Calu3 (cell line): ENCODE data around the gene SDHAF2. TPM values are rescaled to one million over a fixed set of nuclear protein-coding genes. Genes with fewer than 3 reads are reported as not detected.

ENCODE experiments used
- BruUV-seq: library from RNA; stranded (reverse); fragments of 400-500 nt; replicated peaks from 2 replicates; lab custom pipeline; 2021; lab: Mats Ljungman, UMichigan
- CTCF ChIA-PET: fragments of 300-600 bp; sonication (Branson Sonifier 250); formaldehyde crosslinking; loops from one replicate; lab custom pipeline; 2022; ENCODE audit warnings: antibody characterized with exemption; lab: Charles Lee
- DNase-seq: peaks from one replicate; pipeline ENCODE4 v3.0.0; 2022
- H3K27ac Mint-ChIP-seq: one replicate; pipeline ENCODE4 v1.8.0; 2022; ENCODE audit warnings: mixed read lengths; ENCODE audit not compliant: unreplicated experiment
- H3K27me3 Mint-ChIP-seq: one replicate; pipeline ENCODE4 v1.8.0; 2022; ENCODE audit warnings: mixed read lengths; ENCODE audit not compliant: unreplicated experiment
- H3K36me3 Mint-ChIP-seq: one replicate; pipeline ENCODE4 v1.8.0; 2022; ENCODE audit warnings: mild to moderate bottlenecking, moderate library complexity, mixed read lengths; ENCODE audit not compliant: insufficient read depth, unreplicated experiment
- H3K4me1 Mint-ChIP-seq: one replicate; pipeline ENCODE4 v1.8.0; 2022; ENCODE audit warnings: mild to moderate bottlenecking, low read depth, mixed read lengths; ENCODE audit not compliant: unreplicated experiment
- H3K4me3 Mint-ChIP-seq: one replicate; pipeline ENCODE4 v1.8.0; 2022; ENCODE audit warnings: mild to moderate bottlenecking, low read depth, moderate library complexity, mixed read lengths; ENCODE audit not compliant: unreplicated experiment
- H3K9me3 Mint-ChIP-seq: one replicate; pipeline ENCODE4 v1.8.0; 2022; ENCODE audit warnings: low read depth, mixed read lengths; ENCODE audit not compliant: unreplicated experiment
- intact Hi-C: fragments of 100-400 bp; cut with micrococcal nuclease; formaldehyde crosslinking; loops from one replicate; pipeline ENCODE4 v1.10.0; 2022; ENCODE audit not compliant: unreplicated experiment
- total RNA-seq: library from RNA; stranded (reverse); gene quantifications from 2 replicates; pipeline ENCODE4 v1.2.3, GENCODE V29; 2022
- TF ChIP-seq, protein P1 (sequence below): fragments of 200-600 bp; IDR thresholded peaks from one replicate; pipeline ENCODE4 v1.8.0; 2022; ENCODE audit warnings: antibody characterized with exemption; ENCODE audit not compliant: unreplicated experiment

SDHAF2 gene
- total RNA-seq, 1 experiment from 2014 or later, result 42.1 TPM

DNA sequence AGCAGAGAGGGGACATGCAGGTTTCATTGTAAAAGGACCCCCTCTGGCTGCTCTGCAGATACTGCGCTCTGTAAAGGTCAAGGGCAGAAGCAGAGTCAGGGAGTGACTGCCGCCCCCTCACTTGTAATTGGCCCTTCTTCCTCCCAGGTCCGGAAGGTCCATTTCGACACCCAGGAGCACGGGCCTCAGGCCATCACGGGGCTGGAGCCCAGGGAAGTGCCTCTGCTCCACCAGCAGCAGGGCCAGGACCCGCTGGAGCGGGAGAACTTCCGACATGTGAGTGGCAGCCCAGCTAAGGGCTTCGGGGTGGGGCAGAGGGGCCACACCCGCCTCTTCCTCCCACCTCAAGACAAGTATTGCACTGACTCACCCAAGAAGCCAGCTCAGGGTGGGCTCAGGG lies 54.6 kb downstream of the SDHAF2 start:
- no peak overlapping the region for H3K4me3 Mint-ChIP-seq
- H3K36me3 Mint-ChIP-seq, result no peaks in the 10 kb centered on the region
- H3K9me3 Mint-ChIP-seq, result no peaks in the 10 kb centered on the region
- peaks cover 25% of the 10 kb centered on the region for H3K4me1 Mint-ChIP-seq
- DNase-seq, result no peak
- TF ChIP-seq, protein P1, sequence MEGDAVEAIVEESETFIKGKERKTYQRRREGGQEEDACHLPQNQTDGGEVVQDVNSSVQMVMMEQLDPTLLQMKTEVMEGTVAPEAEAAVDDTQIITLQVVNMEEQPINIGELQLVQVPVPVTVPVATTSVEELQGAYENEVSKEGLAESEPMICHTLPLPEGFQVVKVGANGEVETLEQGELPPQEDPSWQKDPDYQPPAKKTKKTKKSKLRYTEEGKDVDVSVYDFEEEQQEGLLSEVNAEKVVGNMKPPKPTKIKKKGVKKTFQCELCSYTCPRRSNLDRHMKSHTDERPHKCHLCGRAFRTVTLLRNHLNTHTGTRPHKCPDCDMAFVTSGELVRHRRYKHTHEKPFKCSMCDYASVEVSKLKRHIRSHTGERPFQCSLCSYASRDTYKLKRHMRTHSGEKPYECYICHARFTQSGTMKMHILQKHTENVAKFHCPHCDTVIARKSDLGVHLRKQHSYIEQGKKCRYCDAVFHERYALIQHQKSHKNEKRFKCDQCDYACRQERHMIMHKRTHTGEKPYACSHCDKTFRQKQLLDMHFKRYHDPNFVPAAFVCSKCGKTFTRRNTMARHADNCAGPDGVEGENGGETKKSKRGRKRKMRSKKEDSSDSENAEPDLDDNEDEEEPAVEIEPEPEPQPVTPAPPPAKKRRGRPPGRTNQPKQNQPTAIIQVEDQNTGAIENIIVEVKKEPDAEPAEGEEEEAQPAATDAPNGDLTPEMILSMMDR, result no peak
- H3K27me3 Mint-ChIP-seq, result peaks cover 56% of the 10 kb centered on the region
- CTCF ChIA-PET, result interaction anchor here (1.2 kb wide), 1 partner anchor 154 kb away, joined by 3 read pairs; no protein-coding TSS in a partner anchor
- no TSS peak for BruUV-seq
- no peak overlapping the region for H3K27ac Mint-ChIP-seq
- intact Hi-C loops, result no loop called here

DNA sequence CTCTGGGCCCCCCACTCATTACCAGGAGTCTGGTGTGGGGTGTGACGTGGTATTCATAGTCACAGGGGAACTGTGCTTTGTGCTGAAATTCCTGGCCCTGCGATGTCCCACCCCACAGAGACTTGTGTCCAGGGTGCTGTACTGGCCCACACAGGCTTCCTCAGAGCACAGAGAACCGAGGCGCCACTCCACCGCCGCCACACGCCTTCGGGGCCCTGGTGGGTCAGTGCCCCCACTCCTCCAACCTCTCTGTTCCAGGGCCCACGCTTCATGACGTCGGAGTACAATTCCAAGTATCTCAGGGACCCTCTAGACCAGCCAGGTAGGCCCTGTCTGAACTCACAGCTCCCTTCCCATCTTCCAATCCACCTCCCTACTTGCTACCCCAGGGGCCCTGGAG lies 55.2 kb downstream of the SDHAF2 start:
- intact Hi-C loops, result no loop called here

DNA sequence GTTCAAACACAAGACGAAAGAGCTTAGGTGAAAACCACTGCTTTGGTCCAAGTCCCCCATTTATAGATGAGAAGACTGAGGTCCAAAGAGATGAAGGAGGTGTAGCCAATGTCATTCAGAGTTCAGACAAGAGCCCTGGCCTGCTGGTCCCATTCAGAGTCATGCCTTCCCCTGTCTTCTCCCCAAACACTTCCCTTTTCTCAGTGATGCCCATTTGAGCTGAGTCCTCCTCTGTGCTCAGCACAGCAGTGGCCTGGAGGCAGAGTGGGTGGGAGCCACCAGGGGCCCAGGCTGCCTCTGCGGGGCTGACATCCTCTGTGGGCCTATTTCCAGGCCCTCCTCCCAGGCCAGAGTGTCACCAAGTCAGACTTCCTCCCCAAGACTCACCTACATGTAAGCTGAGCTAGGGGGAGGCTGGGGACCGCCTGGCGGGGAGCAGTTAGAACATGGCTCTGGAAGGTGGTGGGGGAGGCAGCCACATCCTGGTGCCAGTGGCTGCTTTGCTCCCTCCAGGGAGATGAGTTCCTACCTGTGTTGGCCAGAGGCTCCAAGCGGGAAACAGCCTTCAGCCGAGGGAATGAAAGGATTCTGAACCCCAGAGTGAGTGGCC lies 56.2 kb downstream of the SDHAF2 start:
- BruUV-seq, result no TSS peak
- CTCF ChIA-PET, result no interaction called here
- TF ChIP-seq, protein P1, result no peak
- Mint-ChIP-seq H3K36me3 (no peaks in the 10 kb centered on the region), H3K4me3 (no peak overlapping the region), H3K27ac (no peak overlapping the region), H3K4me1 (peaks cover 24% of the 10 kb centered on the region), H3K27me3 (peaks cover 71% of the 10 kb centered on the region), H3K9me3 (no peaks in the 10 kb centered on the region)
- no peak for DNase-seq
- intact Hi-C loops, result no loop called here

More for the DNA sequence above, 55.2 kb downstream of the SDHAF2 start:
- H3K4me3 Mint-ChIP-seq, result no peak overlapping the region
- H3K9me3 Mint-ChIP-seq, result no peaks in the 10 kb centered on the region
- TF ChIP-seq, protein P1, result no peak
- no TSS peak for BruUV-seq
- peaks cover 30% of the 10 kb centered on the region for H3K4me1 Mint-ChIP-seq
- H3K27ac Mint-ChIP-seq, result no peak overlapping the region
- peaks cover 61% of the 10 kb centered on the region for H3K27me3 Mint-ChIP-seq
- CTCF ChIA-PET, result no interaction called here
- H3K36me3 Mint-ChIP-seq, result no peaks in the 10 kb centered on the region
- DNase-seq, result no peak

DNA sequence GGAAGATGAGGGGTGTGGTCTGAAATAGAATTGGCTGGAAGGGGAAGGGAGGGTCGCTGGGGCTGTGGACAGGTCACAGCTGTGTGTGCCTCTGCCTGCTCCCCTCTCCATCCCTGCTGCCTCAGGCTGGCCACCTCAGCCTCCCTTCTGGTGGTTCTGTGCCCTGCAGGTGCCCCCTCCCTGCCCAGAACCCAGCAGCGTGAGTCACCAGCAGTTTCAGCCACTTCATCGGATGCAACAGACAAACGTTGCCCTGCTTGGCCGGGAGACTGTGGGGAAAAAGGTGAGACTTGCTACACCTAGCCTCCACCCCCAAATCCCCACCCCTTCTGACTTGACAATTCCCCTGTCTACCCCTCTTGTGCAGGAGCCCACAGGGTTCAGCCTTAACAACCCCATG lies 56.9 kb downstream of the SDHAF2 start:
- CTCF ChIA-PET, result no interaction called here
- H3K9me3 Mint-ChIP-seq, result no peaks in the 10 kb centered on the region
- DNase-seq, result peak; percentile 44
- intact Hi-C loops, result no loop called here
- TF ChIP-seq, protein P1, result no peak
- BruUV-seq, result no TSS peak
- H3K4me1 Mint-ChIP-seq, result peaks cover 18% of the 10 kb centered on the region
- no peak overlapping the region for H3K27ac Mint-ChIP-seq
- H3K4me3 Mint-ChIP-seq, result no peak overlapping the region
- no peaks in the 10 kb centered on the region for H3K36me3 Mint-ChIP-seq
- peaks cover 71% of the 10 kb centered on the region for H3K27me3 Mint-ChIP-seq
